Measurements from ENCODE around the gene MAP9. TPM values are rescaled to one million over a fixed set of nuclear protein-coding genes. Genes with fewer than 3 reads are reported as not detected.
"Not testable (repeated sequence)": the region's sequence is repeated elsewhere in the genome, so short reads cannot be mapped to it uniquely, and the experiment has no call there.

MAP9 gene
- total RNA-seq: 0.25 TPM

DNA sequence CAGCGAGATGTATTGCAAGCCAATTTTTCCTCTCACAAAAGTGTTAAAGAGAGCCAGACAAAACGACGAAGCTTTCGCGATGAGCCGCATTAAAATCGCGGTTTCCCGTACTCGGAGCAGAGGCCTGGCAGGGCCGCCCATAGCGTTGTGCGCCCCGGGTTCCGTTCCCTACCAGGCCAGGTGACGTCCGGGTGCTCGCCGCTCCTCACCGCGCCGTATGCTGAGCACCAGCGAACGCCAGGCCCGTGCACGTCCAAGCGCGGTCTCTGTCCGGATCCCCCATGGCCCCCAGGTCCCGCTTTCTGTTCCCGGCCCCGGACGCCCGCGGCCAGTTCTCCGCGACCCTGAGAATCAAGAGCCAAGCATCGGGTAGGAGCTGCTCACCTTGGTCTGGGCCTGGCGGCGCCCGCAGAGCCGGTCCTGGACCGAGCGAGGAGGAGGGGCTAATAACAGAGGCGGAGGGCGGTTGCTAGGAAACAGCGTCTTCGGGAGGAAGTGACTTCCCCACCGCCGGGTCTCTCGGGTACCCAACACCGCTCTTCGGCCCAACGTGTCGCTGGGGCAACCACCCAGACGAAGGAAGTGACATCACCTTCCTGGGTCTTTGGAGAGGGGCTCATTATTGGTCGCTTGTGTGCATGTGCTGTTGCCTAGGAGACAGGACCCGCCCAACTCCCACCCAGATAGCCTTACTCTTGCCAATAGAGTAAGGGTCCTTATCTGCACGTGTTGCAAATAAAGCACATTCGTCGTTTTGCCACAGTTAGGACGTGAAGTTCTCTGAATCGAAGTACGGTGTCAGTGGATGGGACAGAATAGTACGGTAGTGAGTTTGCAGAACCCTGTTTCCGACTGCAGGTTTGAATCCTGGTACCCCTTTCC lies at the start of gene MAP9:
Gene MAP9 (minus strand): TSS at position 579 of the 882 bp plus-strand sequence. CDS start 1,115 bp downstream, outside the sequence.
- ATAC-seq (peak; percentile 79), DNase-seq (ENCODE audit: low spot score) (peak; percentile 53)

DNA sequence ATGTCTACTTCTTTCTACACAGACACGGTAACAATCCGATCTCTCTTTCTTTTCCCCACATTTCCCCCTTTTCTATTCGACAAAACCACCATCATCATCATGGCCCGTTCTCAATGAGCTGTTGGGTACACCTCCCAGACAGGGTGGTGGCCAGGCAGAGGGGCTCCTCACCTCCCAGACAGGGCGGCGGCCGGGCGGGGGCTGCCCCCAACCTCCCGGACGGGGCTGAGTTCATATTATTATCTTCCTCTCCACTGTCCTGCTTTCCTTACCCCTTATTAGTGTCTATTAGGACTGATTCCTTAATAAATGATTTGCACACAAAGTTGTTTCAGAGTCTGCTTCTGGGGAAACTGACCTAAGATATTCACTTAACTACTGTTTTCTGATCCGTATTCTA lies 48.0 kb upstream of the MAP9 start:
- not testable (repeated sequence) for ATAC-seq; DNase-seq (ENCODE audit: low spot score)

GRCh38 chr4:155423671-155424070 lies 46.9 kb upstream of the MAP9 start:
- ATAC-seq: no peak
- no peak for DNase-seq (ENCODE audit: low spot score)

GRCh38 chr4:155419266-155419665 lies 42.5 kb upstream of the MAP9 start:
- ATAC-seq: no peak
- DNase-seq (ENCODE audit: low spot score): no peak

DNA sequence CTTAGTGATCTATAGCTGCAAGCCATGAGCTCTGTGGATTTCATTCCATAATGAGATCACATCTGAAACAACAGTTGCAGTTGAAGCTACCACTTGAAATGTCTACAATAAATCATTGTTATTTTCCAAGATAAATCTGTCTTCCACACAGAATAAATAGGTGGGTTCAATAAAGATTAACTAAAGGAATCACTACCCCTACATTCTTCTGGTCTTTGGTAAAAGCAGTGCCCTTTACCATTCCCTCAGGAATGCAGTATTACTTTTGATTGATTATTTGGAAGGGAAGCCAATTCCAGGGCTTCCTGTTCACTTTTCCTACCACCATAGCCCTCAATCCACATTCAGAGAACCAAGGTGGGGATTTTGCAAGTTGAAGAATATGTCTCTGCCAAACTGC lies 38.9 kb upstream of the MAP9 start:
- ATAC-seq (no peak), DNase-seq (ENCODE audit: low spot score) (no peak)

- DNase-seq (ENCODE audit: low spot score) (no peak), ATAC-seq (no peak)
These were observed 36.7 kb upstream of the MAP9 start for GRCh38 chr4:155413451-155413850.

- ATAC-seq (no peak), DNase-seq (ENCODE audit: low spot score) (no peak)
These were observed 34.8 kb upstream of the MAP9 start for GRCh38 chr4:155411546-155411945.

- no peak for ATAC-seq
- no peak for DNase-seq (ENCODE audit: low spot score)
These were observed 32.0 kb upstream of the MAP9 start for GRCh38 chr4:155408796-155409195.

- DNase-seq (ENCODE audit: low spot score) (no peak), ATAC-seq (no peak)
These were observed 30.7 kb upstream of the MAP9 start for GRCh38 chr4:155407480-155407879.

DNA sequence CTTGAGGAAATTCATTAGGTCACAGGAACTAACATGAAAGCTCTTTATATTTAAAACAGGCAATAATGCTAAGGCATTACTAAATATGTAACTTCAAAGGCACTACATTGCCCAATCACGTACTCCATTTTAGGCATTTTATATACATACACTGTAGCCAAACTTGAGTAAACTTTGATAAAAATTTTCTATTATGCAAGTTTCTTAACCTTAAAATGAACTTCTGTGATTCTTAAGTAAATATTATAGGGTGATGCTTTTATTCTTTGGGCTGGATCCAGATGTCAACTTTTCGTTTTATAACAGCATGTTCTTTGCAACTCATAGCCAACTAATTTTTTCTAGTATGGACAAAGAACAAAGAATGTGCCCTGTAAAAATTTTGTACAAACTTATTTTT lies 28.3 kb upstream of the MAP9 start:
- DNase-seq (ENCODE audit: low spot score) (no peak), ATAC-seq (no peak)

GRCh38 chr4:155403886-155404285 lies 27.1 kb upstream of the MAP9 start:
- ATAC-seq (no peak), DNase-seq (ENCODE audit: low spot score) (no peak)

- DNase-seq (ENCODE audit: low spot score): no peak
- ATAC-seq: no peak
These were observed 26.2 kb upstream of the MAP9 start for GRCh38 chr4:155402941-155403340.

DNA sequence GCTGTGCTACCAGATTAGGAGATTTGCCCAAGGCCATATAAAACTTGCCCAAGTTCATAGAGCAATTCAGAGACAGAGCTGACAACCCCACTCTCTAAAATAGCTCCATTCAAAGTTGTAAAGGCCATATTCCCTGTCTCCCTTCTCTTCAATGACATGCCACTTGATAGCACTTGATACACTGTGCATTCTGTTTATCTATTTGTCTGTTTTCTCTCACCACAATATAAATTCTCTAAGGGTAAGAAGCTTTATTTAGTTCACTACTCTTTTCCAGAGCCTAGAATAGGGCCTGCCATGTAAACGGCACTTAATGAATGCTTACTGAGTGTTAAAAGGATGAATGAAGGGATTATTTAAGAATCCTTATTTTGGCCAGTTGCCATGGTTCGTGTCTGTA lies 24.1 kb upstream of the MAP9 start:
- DNase-seq (ENCODE audit: low spot score): no peak
- ATAC-seq: no peak

GRCh38 chr4:155399974-155400697 lies 23.4 kb upstream of the MAP9 start:
- DNase-seq (ENCODE audit: low spot score) (no peak), ATAC-seq (no peak)

GRCh38 chr4:155392481-155393184 lies 15.9 kb upstream of the MAP9 start:
- no peak for ATAC-seq
- DNase-seq (ENCODE audit: low spot score): no peak

GRCh38 chr4:155391932-155392331 lies 15.2 kb upstream of the MAP9 start:
- DNase-seq (ENCODE audit: low spot score) (no peak), ATAC-seq (no peak)

- DNase-seq (ENCODE audit: low spot score) (no peak), ATAC-seq (no peak)
These were observed 11.4 kb upstream of the MAP9 start for GRCh38 chr4:155388162-155388561.

- no peak for ATAC-seq
- DNase-seq (ENCODE audit: low spot score): no peak
These were observed 6.8 kb upstream of the MAP9 start for GRCh38 chr4:155383541-155383940.

- DNase-seq (ENCODE audit: low spot score): no peak
- no peak for ATAC-seq
These were observed 511 bp upstream of the MAP9 start for GRCh38 chr4:155377276-155377675.

GRCh38 chr4:155371432-155372043 lies 5.2 kb downstream of the MAP9 start:
- ATAC-seq (peak; percentile 59), DNase-seq (ENCODE audit: low spot score) (no peak)

- no peak for ATAC-seq
- DNase-seq (ENCODE audit: low spot score): no peak
These were observed 9.2 kb downstream of the MAP9 start for GRCh38 chr4:155367608-155368007.

Data from left lobe of liver (tissue), 2 donors.